BJ (cell line): Measurements from ENCODE around the gene STK39. TPM values are rescaled to one million over a fixed set of nuclear protein-coding genes. Genes with fewer than 3 reads are reported as not detected.

ENCODE experiments used
- CTCF ChIA-PET: fragments of 350-600 bp; formaldehyde crosslinking; extraction: SDS; loops from one replicate; lab custom pipeline; 2021; ENCODE audit warnings: antibody characterized with exemption, inconsistent platforms; lab: Yijun Ruan, JAX
- POLR2A ChIA-PET: fragments of 300-600 bp; sonication (Branson Sonifier 250); formaldehyde crosslinking; extraction: SDS; loops from one replicate; lab custom pipeline; 2021; ENCODE audit warnings: antibody characterized with exemption; lab: Charles Lee
- DNase-seq: peaks from one replicate; pipeline ENCODE4 v3.0.0-alpha.2; 2011; ENCODE audit warnings: low read depth
- H3K27me3 ChIP-seq: 2 replicates; pipeline ENCODE4 v1.6.0; 2011; ENCODE audit warnings: low read length; ENCODE audit not compliant: control insufficient read depth, insufficient read depth
- H3K36me3 ChIP-seq: 2 replicates; pipeline ENCODE4 v1.5.1; 2011; ENCODE audit warnings: low read length; ENCODE audit not compliant: control insufficient read depth, insufficient read depth
- H3K4me3 ChIP-seq: 2 replicates; pipeline ENCODE4 v1.5.1; 2011; ENCODE audit warnings: low read depth, mild to moderate bottlenecking, control low read depth, low read length
- CTCF ChIP-seq: IDR thresholded peaks from 2 replicates; pipeline ENCODE4 v1.5.1; 2011; ENCODE audit warnings: low read depth, mild to moderate bottlenecking, control low read depth, inconsistent platforms, low read length, moderate library complexity; ENCODE audit not compliant: insufficient read depth
- polyA plus RNA-seq: library from polyadenylated mRNA; depleted of rRNA; stranded (reverse); fragments of >200 nt; gene quantifications from 2 replicates; pipeline ENCODE4 v1.2.3, GENCODE V29; 2011

The STK39 gene
- polyA plus RNA-seq, 1 experiment: 7.6 TPM

- no peak for TF ChIP-seq CTCF
- no peak overlapping the region for H3K4me3 ChIP-seq
- DNase-seq: no peak
- ChIA-PET POLR2A (interaction anchor here (0.6 kb wide), 1 partner anchor 70 kb away, joined by 3 read pairs; no protein-coding TSS in a partner anchor), CTCF (no interaction called here)
- H3K27me3 ChIP-seq: no peaks in the 10 kb centered on the region
- H3K36me3 ChIP-seq: peaks cover 4% of the 10 kb centered on the region
Measured at GRCh38 chr2:168072626-168073303, 174.6 kb downstream of the STK39 start.

- no peak overlapping the region for H3K4me3 ChIP-seq
- ChIA-PET CTCF (no interaction called here), POLR2A (no interaction called here)
- H3K27me3 ChIP-seq: no peaks in the 10 kb centered on the region
- no peaks in the 10 kb centered on the region for H3K36me3 ChIP-seq
- no peak for DNase-seq
- TF ChIP-seq CTCF: no peak
Measured at GRCh38 chr2:168064011-168064998, 183.1 kb downstream of the STK39 start.

- Histone ChIP-seq H3K27me3 (no peaks in the 10 kb centered on the region), H3K4me3 (no peak overlapping the region), H3K36me3 (no peaks in the 10 kb centered on the region; the same call in 1 of the 2 replicates)
- ChIA-PET POLR2A (no interaction called here), CTCF (interaction anchor here (1.1 kb wide), 1 partner anchor 11 kb away, joined by 4 read pairs; no protein-coding TSS in a partner anchor)
- DNase-seq: no peak
- no peak for TF ChIP-seq CTCF
Measured at GRCh38 chr2:168062936-168063335, 184.5 kb downstream of the STK39 start.

GRCh38 chr2:168062054-168062453 lies 185.3 kb downstream of the STK39 start:
- ChIA-PET POLR2A (no interaction called here), CTCF (interaction anchor here (0.6 to 1.1 kb wide), 2 partner anchors 10 to 56 kb away, joined by 3 to 4 read pairs; no protein-coding TSS in a partner anchor)
- Histone ChIP-seq H3K4me3 (no peak overlapping the region), H3K36me3 (no peaks in the 10 kb centered on the region; the same call in 1 of the 2 replicates), H3K27me3 (no peaks in the 10 kb centered on the region)
- DNase-seq: no peak
- TF ChIP-seq CTCF: no peak
